ENCODE results near the gene FLT1.
A peak's percentile ranks its signal among the peaks of the same experiment; 100 is the strongest.

Gene FLT1

DNA sequence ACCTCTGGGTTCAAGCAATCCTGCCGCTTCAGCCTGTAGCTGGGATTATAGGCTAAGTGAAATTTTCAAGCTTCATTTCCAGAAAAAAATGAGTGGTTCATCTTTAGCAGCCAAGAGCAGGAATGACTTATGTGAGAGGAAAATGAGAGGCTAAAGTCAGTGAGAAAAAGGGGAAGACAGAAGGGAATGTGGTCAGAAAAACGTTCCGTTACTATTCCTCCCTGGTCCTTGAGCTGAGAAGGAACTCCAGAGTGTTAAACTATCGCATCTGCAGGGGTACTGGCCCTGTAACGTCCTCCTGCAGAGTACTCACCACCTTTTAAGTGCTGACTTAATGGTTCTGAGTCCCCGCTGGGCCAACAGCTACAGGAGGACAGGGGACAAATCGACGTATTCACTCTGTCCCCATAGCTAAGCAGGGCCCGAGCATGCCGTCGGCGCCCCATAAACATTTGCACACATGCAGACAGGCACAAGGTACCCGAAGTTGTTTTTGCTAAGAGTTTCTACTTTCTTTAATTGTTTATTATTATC is 88.1 kb downstream of the FLT1 start:
- no peak for TF ChIP-seq ZNF274 (IDR thresholded peaks at IDR 0.05; ENCODE audit: low read depth, low read length)
- H3K4me3 ChIP-seq (ENCODE audit: low read length) = no peak overlapping the region

DNA sequence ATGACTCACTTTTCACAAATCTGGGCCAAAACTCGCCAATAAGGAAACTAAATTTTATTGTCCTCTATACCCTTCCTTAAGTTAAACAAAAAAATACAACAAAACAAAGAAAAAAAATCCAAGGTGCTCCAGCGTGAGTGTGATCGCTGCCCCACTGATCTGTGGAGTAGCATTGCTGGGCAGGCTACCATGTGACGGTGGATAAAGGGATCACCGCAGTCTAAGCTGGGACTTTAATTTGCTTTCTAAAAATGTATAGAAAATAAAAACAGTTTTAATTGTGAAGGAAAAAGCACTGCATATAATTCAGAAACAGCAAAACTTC is 92.9 kb downstream of the FLT1 start:
- no peak overlapping the region for H3K4me3 ChIP-seq (ENCODE audit: low read length)

DNA sequence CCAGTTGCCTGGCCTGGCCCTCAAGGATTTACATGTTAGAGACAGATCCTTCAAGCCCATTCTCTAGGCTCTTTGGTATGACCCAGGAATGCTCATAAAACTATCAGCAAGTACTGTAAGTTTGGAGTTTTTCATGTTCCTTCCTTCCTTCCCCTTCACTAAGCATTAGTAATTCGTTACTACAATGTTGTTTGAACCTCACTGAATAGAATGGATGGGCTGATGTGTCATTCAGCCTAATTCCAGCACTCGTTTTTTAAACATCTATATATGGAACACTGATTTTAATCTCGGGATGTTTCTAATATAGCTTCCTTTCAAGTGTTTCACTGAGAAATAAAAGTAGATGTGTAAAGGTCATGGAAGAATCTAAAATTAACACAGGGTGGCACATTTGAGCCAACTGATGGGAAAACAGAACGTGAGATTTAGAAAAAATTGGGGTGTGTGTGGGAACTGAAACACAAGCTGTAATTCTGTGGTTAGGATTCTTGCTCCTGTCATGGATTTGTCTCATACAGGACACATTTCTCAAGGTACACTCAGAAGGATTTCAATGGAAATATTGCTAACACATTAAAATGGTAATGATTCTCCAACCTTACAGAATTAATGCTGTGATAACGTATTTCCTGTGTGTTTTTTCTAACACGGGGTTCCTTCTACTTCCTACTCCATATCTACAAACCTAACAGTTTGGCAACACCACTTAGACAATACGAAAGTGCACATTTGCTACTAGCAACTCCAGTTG is 93.4 kb downstream of the FLT1 start:
- TF ChIP-seq ZNF274 (IDR thresholded peaks at IDR 0.05; ENCODE audit: low read depth, low read length) = no peak
- no peak overlapping the region for H3K4me3 ChIP-seq (ENCODE audit: low read length)

More for the DNA sequence above, 92.9 kb downstream of the FLT1 start:
- no peak for TF ChIP-seq ZNF274 (IDR thresholded peaks at IDR 0.05; ENCODE audit: low read depth, low read length)

DNA sequence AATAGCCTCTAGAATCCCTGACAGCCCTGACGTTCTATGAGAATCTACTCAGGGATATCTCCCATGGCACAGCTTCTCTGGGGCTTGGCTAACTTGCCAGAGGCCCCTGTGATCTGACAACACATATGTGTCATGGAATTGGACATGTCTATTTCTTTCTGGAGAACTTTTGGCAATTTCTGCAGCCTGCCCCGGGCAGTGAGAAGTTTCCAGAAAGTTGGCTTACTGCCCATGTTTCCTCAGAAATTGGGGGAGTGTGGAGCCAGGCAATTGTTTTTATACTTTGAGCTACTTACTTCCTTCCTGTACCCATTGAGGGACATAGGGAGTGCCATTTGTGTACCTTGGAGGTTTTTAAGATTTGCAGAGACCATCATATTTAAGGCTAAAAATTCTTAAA is 98.9 kb downstream of the FLT1 start:
- no peak overlapping the region for H3K4me3 ChIP-seq (ENCODE audit: low read length)
- no peak for TF ChIP-seq ZNF274 (IDR thresholded peaks at IDR 0.05; ENCODE audit: low read depth, low read length)

DNA sequence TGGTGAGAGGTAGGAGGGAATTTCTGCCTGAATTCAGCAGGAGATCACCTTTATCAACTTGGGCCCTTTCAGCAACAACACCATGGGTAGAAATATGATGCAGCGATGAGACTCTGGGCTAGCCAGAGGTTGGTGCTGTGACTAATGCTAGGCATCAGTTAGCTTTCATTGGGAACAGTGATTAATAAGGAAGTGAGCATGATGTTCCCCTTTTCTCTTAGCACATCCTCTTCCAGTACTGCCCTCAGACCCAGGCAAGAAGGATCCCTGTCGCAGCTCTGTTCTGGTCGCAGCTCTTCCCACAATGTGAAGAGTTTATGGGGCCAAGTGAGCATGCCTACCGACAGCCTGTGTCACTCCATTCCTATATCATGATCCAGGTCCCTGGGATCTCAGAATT is 100.5 kb downstream of the FLT1 start:
- no peak overlapping the region for H3K4me3 ChIP-seq (ENCODE audit: low read length)
- no peak for TF ChIP-seq ZNF274 (IDR thresholded peaks at IDR 0.05; ENCODE audit: low read depth, low read length)

DNA sequence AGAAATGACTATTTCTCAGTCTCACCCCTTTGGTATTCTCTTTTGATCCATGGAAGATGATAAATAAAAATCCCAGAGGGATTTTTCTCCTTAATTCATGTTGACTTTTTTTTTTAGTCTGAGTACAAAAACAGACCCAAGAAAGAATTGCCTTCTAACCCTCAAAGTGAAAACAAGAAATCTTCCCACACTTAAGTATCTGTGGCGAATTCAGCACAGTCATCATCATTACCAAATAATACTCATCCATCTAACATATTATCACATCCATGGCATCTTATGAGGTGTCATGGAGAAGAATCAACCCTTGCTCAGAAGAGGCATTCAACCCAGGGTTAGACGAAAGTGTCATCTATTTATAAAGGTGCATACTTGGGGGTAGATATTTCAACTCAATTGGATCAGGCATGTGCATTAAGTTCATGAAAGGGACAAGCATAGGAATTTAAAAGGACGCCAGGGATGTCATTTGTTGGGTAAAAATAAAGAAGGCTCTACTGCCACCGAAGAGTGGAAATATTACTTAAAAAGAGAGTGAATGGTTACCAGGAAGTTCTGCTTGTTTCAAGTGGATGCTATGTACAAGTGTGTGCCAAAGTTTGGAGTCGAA is 101.9 kb downstream of the FLT1 start:
- TF ChIP-seq ZNF274 (IDR thresholded peaks at IDR 0.05; ENCODE audit: low read depth, low read length) = no peak
- no peak overlapping the region for H3K4me3 ChIP-seq (ENCODE audit: low read length)

DNA sequence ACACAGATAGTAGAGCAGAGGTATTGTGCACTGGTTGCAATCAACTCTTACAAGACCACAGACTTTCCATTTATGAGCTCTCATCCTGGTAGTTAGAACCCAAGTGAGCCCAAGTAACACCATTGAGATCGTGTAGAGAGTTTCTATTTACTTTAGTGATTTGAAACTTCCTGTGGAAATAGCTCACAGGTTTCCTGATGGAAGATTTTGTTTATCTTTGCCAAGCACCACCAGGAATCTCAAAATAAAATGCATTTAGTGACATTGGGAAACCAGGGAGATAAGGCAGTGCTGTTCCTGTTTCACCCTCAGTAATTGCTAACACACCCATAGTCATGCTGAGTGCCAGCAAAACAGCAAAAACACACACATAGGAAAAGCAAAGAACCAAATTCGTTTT is 102.5 kb downstream of the FLT1 start:
- no peak for TF ChIP-seq ZNF274 (IDR thresholded peaks at IDR 0.05; ENCODE audit: low read depth, low read length)
- H3K4me3 ChIP-seq (ENCODE audit: low read length) = no peak overlapping the region

DNA sequence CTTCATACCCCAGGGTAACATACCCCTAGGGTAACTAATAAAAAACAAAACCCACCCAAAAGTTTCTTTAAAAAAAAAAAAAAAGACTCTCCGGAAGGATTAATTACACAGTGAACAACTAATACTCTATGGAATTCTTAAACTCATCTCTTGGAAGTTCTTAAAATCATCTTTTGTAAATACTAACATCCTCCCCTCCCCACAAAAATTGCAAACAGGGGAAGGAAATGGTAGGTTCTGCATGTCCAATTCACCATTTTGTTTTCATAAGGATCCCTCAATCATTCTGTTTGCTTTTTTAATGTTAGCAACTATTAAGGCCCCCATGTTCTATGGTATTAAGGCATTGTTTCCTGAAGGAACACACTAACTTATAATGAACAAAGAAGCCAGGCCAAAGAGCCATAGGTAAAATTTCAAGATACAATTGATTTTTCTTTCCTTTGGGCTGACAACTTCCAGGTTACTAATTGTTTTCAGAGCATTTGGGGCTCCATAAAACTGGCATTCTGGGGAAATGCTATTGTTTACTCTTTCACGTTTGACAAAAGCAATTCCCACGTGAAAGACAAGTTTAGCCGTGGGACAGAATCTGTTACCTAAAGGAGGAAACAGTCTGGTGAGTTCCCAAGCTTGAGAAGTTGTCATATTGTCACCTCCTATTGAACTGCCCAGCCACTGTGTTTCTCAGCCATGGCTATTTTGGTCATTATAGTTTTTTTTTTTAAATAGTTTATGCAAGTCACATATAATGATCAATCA is 107.0 kb downstream of the FLT1 start:
- H3K4me3 ChIP-seq (ENCODE audit: low read length) = no peak overlapping the region
- no peak for TF ChIP-seq ZNF274 (IDR thresholded peaks at IDR 0.05; ENCODE audit: low read depth, low read length)

DNA sequence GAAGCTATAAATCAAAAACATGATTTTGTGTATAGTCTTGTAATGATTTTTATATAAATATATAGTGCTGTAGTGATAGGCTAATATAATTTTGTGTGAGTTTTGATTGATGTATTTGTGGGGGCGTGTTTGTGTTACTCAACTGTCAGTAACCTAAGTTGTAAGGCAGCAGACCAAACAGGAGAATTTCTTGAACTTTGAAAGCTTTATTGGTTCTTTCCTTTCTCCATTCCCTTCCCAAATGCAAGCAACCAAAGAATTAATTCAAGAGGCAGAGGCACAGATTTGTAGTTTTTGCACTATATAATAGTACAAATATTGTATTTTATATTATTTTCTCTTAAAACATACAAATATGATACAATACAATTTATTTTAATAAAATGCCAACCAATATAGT is 109.6 kb downstream of the FLT1 start:
- no peak overlapping the region for H3K4me3 ChIP-seq (ENCODE audit: low read length)
- TF ChIP-seq ZNF274 (IDR thresholded peaks at IDR 0.05; ENCODE audit: low read depth, low read length) = no peak

DNA sequence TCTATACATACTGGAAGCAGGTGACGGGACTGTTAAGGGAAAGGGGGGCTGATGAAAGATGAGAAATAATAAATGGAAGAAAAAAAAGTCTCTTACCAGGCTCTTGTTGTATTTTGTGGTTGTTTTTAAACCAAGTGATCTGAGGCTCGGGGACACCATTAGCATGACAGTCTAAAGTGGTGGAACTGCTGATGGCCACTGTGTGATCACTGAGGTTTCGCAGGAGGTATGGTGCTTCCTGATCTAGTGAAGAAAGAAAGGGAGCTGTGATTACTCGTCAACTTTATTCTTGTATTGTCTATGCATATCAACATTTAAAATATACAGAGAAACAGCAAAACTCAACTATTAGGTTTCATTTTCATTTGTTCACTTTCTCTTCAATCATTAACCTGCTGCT is 110.1 kb downstream of the FLT1 start:
- H3K4me3 ChIP-seq (ENCODE audit: low read length) = peak overlapping the region; percentile 57; the same call in 1 of the 2 replicates
- no peak for TF ChIP-seq ZNF274 (IDR thresholded peaks at IDR 0.05; ENCODE audit: low read depth, low read length)

DNA sequence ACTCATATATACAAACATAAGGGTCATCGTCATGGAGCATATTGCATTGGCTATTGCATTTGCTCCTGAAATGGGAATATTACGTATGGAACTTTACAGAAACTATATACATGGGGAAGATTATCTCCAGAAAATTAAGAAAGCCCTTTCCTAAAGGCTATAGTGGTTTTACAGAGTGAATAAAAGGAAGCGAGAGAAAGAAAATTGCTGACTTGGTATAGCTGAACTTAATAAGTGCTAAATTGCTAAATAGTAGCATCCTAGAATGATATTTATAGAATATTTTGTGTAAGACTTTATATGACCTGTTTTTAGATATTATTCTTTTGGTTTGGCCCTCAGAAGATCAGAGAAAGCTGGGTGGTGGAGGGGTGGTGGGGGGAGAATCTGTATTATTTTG is 114.6 kb downstream of the FLT1 start:
- no peak overlapping the region for H3K4me3 ChIP-seq (ENCODE audit: low read length)
- no peak for TF ChIP-seq ZNF274 (IDR thresholded peaks at IDR 0.05; ENCODE audit: low read depth, low read length)

DNA sequence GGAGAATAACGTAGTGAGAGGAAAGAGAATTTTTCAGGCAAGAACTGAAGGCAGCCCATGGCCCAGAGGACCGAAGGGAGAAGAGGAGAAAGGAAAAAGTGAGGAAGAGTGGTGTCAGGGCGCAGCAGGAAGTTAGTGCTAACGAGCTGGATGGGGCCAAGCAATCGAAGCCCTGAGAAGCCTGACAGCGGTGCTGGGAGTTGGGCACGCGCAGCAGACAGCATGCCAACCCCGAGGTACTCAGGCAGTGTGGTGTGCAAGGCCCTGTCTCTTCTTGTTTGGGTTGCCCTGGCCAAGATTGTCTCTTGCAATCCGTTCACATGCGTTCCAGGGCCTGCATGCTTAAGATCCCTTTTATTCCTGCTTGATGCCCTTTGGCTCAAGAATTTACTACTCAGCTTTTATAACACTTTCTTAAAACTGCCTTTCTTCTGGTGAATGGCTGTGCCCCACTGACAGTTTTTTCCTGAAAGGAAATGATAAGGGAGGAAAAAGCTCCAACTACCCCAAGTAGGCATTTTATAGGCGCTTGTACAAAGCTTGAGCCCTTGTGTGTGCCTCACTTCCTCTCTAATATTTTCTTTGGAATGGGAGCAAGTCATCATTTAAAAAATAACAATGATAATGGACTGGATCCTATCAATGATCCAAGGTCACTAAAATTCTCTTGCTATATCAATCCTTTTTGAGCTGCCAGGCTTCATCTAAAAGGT is 115.4 kb downstream of the FLT1 start:
- TF ChIP-seq ZNF274 (IDR thresholded peaks at IDR 0.05; ENCODE audit: low read depth, low read length) = no peak
- no peak overlapping the region for H3K4me3 ChIP-seq (ENCODE audit: low read length)

DNA sequence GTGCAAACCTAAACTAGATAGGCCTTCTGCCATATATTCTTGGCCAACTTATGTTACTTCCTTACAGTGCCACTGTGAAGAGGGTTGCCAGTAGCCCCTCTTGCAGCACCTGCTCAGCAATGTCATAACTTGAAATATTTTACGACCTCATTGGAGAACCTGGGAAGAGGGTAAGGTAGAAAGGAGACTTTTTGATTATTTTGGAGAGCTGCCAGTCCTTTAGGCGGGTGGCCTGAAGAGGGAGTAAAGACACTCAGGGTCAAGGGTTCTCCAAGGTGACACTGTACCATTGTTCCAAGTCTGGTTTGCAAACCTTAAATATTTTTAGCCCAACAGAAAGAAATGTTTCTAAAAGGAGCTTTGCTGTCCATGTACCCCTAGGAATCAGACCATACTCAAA is 118.3 kb downstream of the FLT1 start:
- H3K4me3 ChIP-seq (ENCODE audit: low read length) = no peak overlapping the region
- TF ChIP-seq ZNF274 (IDR thresholded peaks at IDR 0.05; ENCODE audit: low read depth, low read length) = no peak

DNA sequence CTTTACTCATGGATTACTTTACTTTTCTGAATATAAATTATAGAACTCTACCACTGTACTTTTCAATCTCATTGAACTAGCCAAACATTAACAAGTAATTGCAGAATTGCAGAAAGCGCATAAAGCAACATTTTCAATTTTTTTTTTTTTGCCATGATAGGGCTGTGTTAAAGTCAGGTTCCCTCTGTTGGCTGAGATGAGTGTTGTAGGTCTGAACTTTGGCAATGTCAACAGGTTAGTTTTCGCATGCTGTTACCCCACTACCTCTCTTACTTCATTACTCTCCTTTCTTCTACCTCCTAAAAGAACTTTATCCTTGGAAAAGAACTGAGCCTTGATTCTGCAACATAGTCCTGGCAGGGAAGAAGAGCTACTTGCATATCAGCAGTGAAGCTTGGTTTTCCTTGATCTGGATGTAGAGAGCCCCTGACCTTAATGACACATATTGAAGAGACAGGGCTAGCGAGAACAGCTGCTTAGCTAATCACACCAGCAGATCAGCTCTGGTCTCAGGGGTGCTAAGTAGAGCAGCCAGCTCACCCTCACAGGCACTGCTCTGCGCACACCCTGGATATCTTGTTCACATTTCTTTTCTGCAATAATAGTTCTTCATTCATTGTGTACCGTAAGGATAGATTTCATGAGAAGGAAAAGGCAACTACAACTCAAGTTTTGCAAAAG is 119.5 kb downstream of the FLT1 start:
- TF ChIP-seq ZNF274 (IDR thresholded peaks at IDR 0.05; ENCODE audit: low read depth, low read length) = no peak

More for the DNA sequence above, 119.5 kb downstream of the FLT1 start:
- no peak overlapping the region for H3K4me3 ChIP-seq (ENCODE audit: low read length)

Measured in GM08714 (cell line).